ENCODE data around the gene ALX4.

DNA sequence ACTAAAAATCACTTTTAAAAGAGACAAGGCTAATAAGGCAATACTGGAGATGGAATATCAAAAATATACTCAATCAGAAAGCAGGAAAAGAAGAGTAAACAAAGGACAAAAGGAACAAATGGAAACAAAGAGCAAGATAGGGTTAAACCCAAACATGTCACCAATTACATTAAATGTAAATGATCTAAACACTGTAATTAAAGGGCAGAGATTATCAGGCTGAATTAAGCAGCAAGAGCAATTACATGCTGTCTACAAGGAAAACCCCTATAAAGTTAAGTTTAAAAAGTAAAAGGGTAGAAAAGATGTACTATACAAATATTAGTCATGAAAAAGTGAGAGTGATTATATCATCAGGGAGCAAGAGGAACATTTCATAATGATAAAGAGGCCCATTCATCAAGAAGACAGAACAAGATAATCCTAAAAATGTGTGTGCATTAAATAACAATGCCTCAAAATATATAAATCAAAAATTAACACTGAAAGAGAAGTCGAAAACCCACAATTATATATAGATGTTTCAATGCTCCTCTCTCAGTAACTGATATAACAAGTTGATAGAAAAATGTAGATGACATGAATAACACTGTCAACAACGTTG is 56.8 kb downstream of the ALX4 start:
- TF ChIP-seq, protein P1, sequence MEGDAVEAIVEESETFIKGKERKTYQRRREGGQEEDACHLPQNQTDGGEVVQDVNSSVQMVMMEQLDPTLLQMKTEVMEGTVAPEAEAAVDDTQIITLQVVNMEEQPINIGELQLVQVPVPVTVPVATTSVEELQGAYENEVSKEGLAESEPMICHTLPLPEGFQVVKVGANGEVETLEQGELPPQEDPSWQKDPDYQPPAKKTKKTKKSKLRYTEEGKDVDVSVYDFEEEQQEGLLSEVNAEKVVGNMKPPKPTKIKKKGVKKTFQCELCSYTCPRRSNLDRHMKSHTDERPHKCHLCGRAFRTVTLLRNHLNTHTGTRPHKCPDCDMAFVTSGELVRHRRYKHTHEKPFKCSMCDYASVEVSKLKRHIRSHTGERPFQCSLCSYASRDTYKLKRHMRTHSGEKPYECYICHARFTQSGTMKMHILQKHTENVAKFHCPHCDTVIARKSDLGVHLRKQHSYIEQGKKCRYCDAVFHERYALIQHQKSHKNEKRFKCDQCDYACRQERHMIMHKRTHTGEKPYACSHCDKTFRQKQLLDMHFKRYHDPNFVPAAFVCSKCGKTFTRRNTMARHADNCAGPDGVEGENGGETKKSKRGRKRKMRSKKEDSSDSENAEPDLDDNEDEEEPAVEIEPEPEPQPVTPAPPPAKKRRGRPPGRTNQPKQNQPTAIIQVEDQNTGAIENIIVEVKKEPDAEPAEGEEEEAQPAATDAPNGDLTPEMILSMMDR (IDR thresholded peaks at IDR 0.05; ENCODE audit: low read depth, low read length), result no peak
- TF ChIP-seq EZH2phosphoT487 (IDR thresholded peaks at IDR 0.05; ENCODE audit: low read depth), result no peak
